HepG2 (cell line): Measurements from ENCODE around the gene SMARCAD1. TPM values are rescaled to one million over a fixed set of nuclear protein-coding genes. Genes with fewer than 3 reads are reported as not detected.
"Not testable (repeated sequence)": the region's sequence is repeated elsewhere in the genome, so short reads cannot be mapped to it uniquely, and the experiment has no call there.

Experiments used
- ATAC-seq: fragments of 200-7000 bp; cut with Tn5 transposase; 3 replicates; pipeline ENCODE4 v1.9.1; 2020; ENCODE audit warnings: mild to moderate bottlenecking, moderate library complexity
- BruUV-seq: library from RNA; stranded (reverse); fragments of 400-500 nt; replicated peaks from 2 replicates; lab custom pipeline; 2021; lab: Mats Ljungman, UMichigan
- CTCF ChIA-PET: fragments of 300-600 bp; formaldehyde crosslinking; extraction: SDS; loops from one replicate; lab custom pipeline; 2021; ENCODE audit warnings: low total read pairs, inconsistent platforms, low intra/inter-chr PET ratio; lab: Yijun Ruan, JAX
- POLR2A ChIA-PET: fragments of 350-600 bp; sonication (Branson Sonifier 250); formaldehyde crosslinking; loops from one replicate; lab custom pipeline; 2020; ENCODE audit warnings: antibody characterized with exemption, inconsistent platforms; lab: Yijun Ruan, JAX
- DNase-seq: peaks from one replicate; pipeline ENCODE4 v3.0.0-alpha.2; 2015; ENCODE audit warnings: low spot score
- FAIRE-seq: peaks from 3 replicates; lab custom pipeline; 2011; peaks lifted over from hg19 to GRCh38; lab: Jason Lieb, UNC
- H2AFZ ChIP-seq: one replicate; pipeline ENCODE4 v1.6.1; 2011; ENCODE audit warnings: low read length, inconsistent platforms
- H3K27ac ChIP-seq: fragments of 300-600 bp; 3 replicates; pipeline ENCODE4 v1.8.0; 2011; ENCODE audit warnings: mixed run types, mild to moderate bottlenecking, mixed read lengths, low read length, inconsistent platforms; ENCODE audit not compliant: insufficient read depth; ENCODE audit errors: extremely low read length
- H3K27me3 ChIP-seq, 2 experiments: fragments of 200-600 bp in 1 of 2; 2 replicates in 1 of 2; 3 replicates in 1 of 2; pipeline versions ENCODE4 v1.6.0 to v1.8.0; 2011; ENCODE audit warnings: low read length in 2 of 2, mild to moderate bottlenecking in 2 of 2, moderate library complexity in 2 of 2, inconsistent platforms in 1 of 2; ENCODE audit not compliant: insufficient read depth in 2 of 2, control insufficient read depth in 1 of 2
- H3K36me3 ChIP-seq, 2 experiments: fragments of 200-600 bp in 1 of 2; replicated peaks in 1 of 2; 2 replicates in 1 of 2; 3 replicates in 1 of 2; pipeline versions ENCODE4 v1.5.1 to v1.8.0; 2011; ENCODE audit warnings: low read length in 2 of 2, inconsistent platforms in 1 of 2; ENCODE audit not compliant: insufficient read depth in 2 of 2, control insufficient read depth in 1 of 2
- H3K4me1 ChIP-seq: 2 replicates; pipeline ENCODE4 v1.5.1; 2012; ENCODE audit warnings: low read length, inconsistent platforms; ENCODE audit not compliant: insufficient read depth
- H3K4me2 ChIP-seq: 2 replicates; pipeline ENCODE4 v1.6.0; 2011; ENCODE audit warnings: low read depth, low read length, inconsistent platforms
- H3K4me3 ChIP-seq, 3 experiments: fragments of 200-600 bp in 1 of 3; sonication (generic), shearing (Covaris generic) in 1 of 3; replicated peaks in 1 of 3; 2 replicates each; pipeline ENCODE4 v1.5.1; 2011 to 2016; ENCODE audit warnings: low read length in 3 of 3, inconsistent platforms in 2 of 3, low read depth in 2 of 3, mild to moderate bottlenecking in 2 of 3, control low read depth in 1 of 3, mixed read lengths in 1 of 3; ENCODE audit not compliant: insufficient read depth in 1 of 3
- H3K79me2 ChIP-seq: one replicate; pipeline ENCODE4 v1.6.1; 2011; ENCODE audit warnings: low read length, inconsistent platforms; ENCODE audit not compliant: insufficient read depth
- H3K9ac ChIP-seq: 2 replicates; pipeline ENCODE4 v1.6.0; 2011; ENCODE audit warnings: mild to moderate bottlenecking, low read depth, low read length, inconsistent platforms; ENCODE audit not compliant: insufficient read depth
- H3K9me3 ChIP-seq: 2 replicates; pipeline ENCODE4 v1.5.1; 2012; ENCODE audit warnings: mild to moderate bottlenecking, low read length
- H4K20me1 ChIP-seq: 2 replicates; pipeline ENCODE4 v1.6.0; 2011; ENCODE audit warnings: inconsistent platforms, mild to moderate bottlenecking, low read length, moderate library complexity; ENCODE audit not compliant: insufficient read depth
- POLR2AphosphoS2 ChIP-seq: IDR thresholded peaks from 2 replicates; pipeline ENCODE4 v1.6.1; 2011; ENCODE audit warnings: low read depth, low read length, improper control_type of control experiment
- PRDM15 ChIP-seq: sonication (generic); formaldehyde crosslinking; IDR thresholded peaks from 2 replicates; pipeline ENCODE4 v1.4.0; 2020; ENCODE audit warnings: missing genetic modification reagents
- ZFP36 ChIP-seq: fragments of 150-350 bp; IDR thresholded peaks from 2 replicates; pipeline ENCODE4 v1.6.1; 2018; ENCODE audit warnings: borderline replicate concordance, low read length, low read depth; ENCODE audit not compliant: partially characterized antibody
- WGBS: methylation state at CpG from one replicate; pipeline ENCODE4 v1.1.6; 2017; ENCODE audit warnings: low lambda C conversion rate; 5-methylcytosine and 5-hydroxymethylcytosine counted together
- in situ Hi-C: cut with HindIII; loops from 2 replicates; pipeline ENCODE4 v1.10.0; 2017; ENCODE audit warnings: low pct_unique_long_range_greater_than_20kb; ENCODE audit not compliant: extremely low pct_ligation_motif_present
- intact Hi-C: fragments of 100-400 bp; cut with micrococcal nuclease; formaldehyde crosslinking; loops from one replicate; pipeline ENCODE4 v1.10.0; 2022; ENCODE audit not compliant: unreplicated experiment
- polyA plus RNA-seq, 8 experiments: library from polyadenylated mRNA; depleted of rRNA in 3 of 8; stranded (reverse) in 7 of 8; unstranded in 1 of 8; fragments of >200 nt; fragmentation: Illumina TruSeq in 4 of 8; extraction: Trizol in 4 of 8; gene quantifications; 2 replicates each; pipeline versions ENCODE4 v1.2.1 to v1.2.3, GENCODE V29; 2011 to 2016; ENCODE audit warnings: low read depth in 4 of 8, missing spikeins in 1 of 8, mixed read lengths in 1 of 8; ENCODE audit not compliant: insufficient read depth in 1 of 8
- total RNA-seq, 5 experiments: library from RNA; depleted of rRNA; stranded (reverse); fragments of >200 nt; fragmentation: Illumina TruSeq; extraction: Trizol; gene quantifications; 2 replicates each; pipeline ENCODE4 v1.2.3, GENCODE V29; 2016; ENCODE audit warnings: low read depth in 1 of 5

SMARCAD1 gene
- total and polyA plus RNA-seq, 2 of the 13 experiments (the other 11 are each of a cell fraction or from before 2014, with no cell fraction given) = 18.2 to 35.9 TPM

- no peaks in the 10 kb centered on the region for H3K36me3 ChIP-seq
- H4K20me1 ChIP-seq = no peaks in the 10 kb centered on the region
- ATAC-seq = no peak; the same call in 2 of the 3 replicates
- no peak overlapping the region for H3K9ac ChIP-seq
- H3K27me3 ChIP-seq = no peaks in the 10 kb centered on the region
- no peak overlapping the region for H2AFZ ChIP-seq
- no TSS peak for BruUV-seq
- POLR2A ChIA-PET = no interaction called here
- 71% methylated on average over 4 of the region's 4 CpGs for WGBS
- FAIRE-seq = no peak
- intact Hi-C loops = no loop called here
- H3K4me2 ChIP-seq = no peak overlapping the region
- no peak for DNase-seq
- H3K9me3 ChIP-seq = no peaks in the 10 kb centered on the region
- H3K4me3 ChIP-seq = no peak overlapping the region
- peaks cover 13% of the 10 kb centered on the region for H3K4me1 ChIP-seq
- TF ChIP-seq POLR2AphosphoS2 (no peak), PRDM15 (CRISPR knock-in tag) (peak; percentile 77; the same call in 1 of the 2 replicates), ZFP36 (no peak)
- TF ChIP-seq, all 625 proteins: peak for 1
- CTCF ChIA-PET = no interaction called here
- Histone ChIP-seq H3K79me2 (no peaks in the 10 kb centered on the region), H3K27ac (no peak overlapping the region)
- in situ Hi-C loops = loop anchor here (10.0 kb wide), 2 partner anchors 87 to 287 kb away; no protein-coding TSS in a partner anchor
Measured at GRCh38 chr4:94307231-94307871, 99.7 kb downstream of the SMARCAD1 start.

DNA sequence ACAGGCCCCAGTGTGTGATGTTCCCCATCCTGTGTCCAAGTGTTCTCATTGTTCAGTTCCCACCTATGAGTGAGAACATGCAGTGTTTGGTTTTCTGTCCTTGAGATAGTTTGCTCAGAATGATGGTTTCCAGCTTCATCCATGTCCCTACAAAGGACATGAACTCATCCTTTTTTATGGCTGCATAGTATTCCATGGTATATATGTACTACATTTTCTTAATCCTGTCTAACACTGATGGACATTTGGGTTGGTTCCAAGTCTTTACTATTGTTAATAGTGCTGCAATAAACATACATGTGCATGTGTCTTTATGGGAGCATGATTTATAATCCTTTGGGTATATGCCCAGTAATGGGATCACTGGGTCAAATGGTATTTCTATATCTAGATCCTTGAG lies 112.3 kb downstream of the SMARCAD1 start:
- H3K4me3 ChIP-seq, CTCF ChIA-PET, H3K4me1 ChIP-seq, FAIRE-seq, in situ Hi-C loops, intact Hi-C loops, H4K20me1 ChIP-seq, ATAC-seq, BruUV-seq, H3K27me3 ChIP-seq, POLR2A ChIA-PET, H3K79me2 ChIP-seq, H3K36me3 ChIP-seq, H3K4me2 ChIP-seq, H3K9ac ChIP-seq, H2AFZ ChIP-seq, H3K27ac ChIP-seq, DNase-seq, H3K9me3 ChIP-seq: not testable (repeated sequence)
